HG02678 (cell line): ENCODE results near the gene ACOT12.
"Not testable (repeated sequence)": the region's sequence is repeated elsewhere in the genome, so short reads cannot be mapped to it uniquely, and the experiment has no call there.

Experiments
- ATAC-seq: cut with Tn5 transposase; IDR thresholded peaks from one replicate; pipeline ENCODE4 v1.9.1; 2021; ENCODE audit warnings: mild to moderate bottlenecking, moderate library complexity; ENCODE audit not compliant: unreplicated experiment

The ACOT12 gene

GRCh38 chr5:81393783-81394718 lies at the start of gene ACOT12:
Gene ACOT12, minus strand, starts transcription at chr5:81394134. Its CDS starts 20 bp downstream, at chr5:81394114.
- no peak for ATAC-seq

GRCh38 chr5:81435023-81435422 lies 41.1 kb upstream of the ACOT12 start:
- ATAC-seq, result no peak

GRCh38 chr5:81429985-81430384 lies 36.1 kb upstream of the ACOT12 start:
- no peak for ATAC-seq

GRCh38 chr5:81429363-81429762 lies 35.4 kb upstream of the ACOT12 start:
- no peak for ATAC-seq

GRCh38 chr5:81428861-81429260 lies 34.9 kb upstream of the ACOT12 start:
- no peak for ATAC-seq

GRCh38 chr5:81428446-81428845 lies 34.5 kb upstream of the ACOT12 start:
- no peak for ATAC-seq

- ATAC-seq, result no peak
Observed at GRCh38 chr5:81427566-81427965, 33.6 kb upstream of the ACOT12 start.

- ATAC-seq, result no peak
Observed at GRCh38 chr5:81426359-81427030, 32.6 kb upstream of the ACOT12 start.

- ATAC-seq, result no peak
Observed at GRCh38 chr5:81425569-81425968, 31.6 kb upstream of the ACOT12 start.

GRCh38 chr5:81424728-81425127 lies 30.8 kb upstream of the ACOT12 start:
- ATAC-seq, result no peak

- ATAC-seq, result no peak
Observed at GRCh38 chr5:81422671-81423070, 28.7 kb upstream of the ACOT12 start.

GRCh38 chr5:81420039-81420667 lies 26.2 kb upstream of the ACOT12 start:
- no peak for ATAC-seq

GRCh38 chr5:81418606-81419005 lies 24.7 kb upstream of the ACOT12 start:
- ATAC-seq, result no peak

- ATAC-seq, result no peak
Observed at GRCh38 chr5:81417052-81417451, 23.1 kb upstream of the ACOT12 start.

GRCh38 chr5:81409896-81410295 lies 16.0 kb upstream of the ACOT12 start:
- no peak for ATAC-seq

- no peak for ATAC-seq
Observed at GRCh38 chr5:81409361-81409760, 15.4 kb upstream of the ACOT12 start.

GRCh38 chr5:81408496-81408895 lies 14.6 kb upstream of the ACOT12 start:
- ATAC-seq, result no peak

- ATAC-seq, result not testable (repeated sequence)
Observed at GRCh38 chr5:81407811-81408210, 13.9 kb upstream of the ACOT12 start.

GRCh38 chr5:81405126-81405891 lies 11.4 kb upstream of the ACOT12 start:
- no peak for ATAC-seq

GRCh38 chr5:81402192-81402930 lies 8.4 kb upstream of the ACOT12 start:
- no peak for ATAC-seq
